ENCODE measurements around the gene ADSL. TPM values are rescaled to one million over a fixed set of nuclear protein-coding genes. Genes with fewer than 3 reads are reported as not detected.

The ADSL gene
- total and polyA plus RNA-seq, 4 donors, result 19.4 to 54.5 (median 39.8) TPM

GRCh38 chr22:40432157-40432556 lies 85.9 kb downstream of the ADSL start:
- TF ChIP-seq ZBTB33 (IDR thresholded peaks at IDR 0.05) (no peak), HNF4A (conservative IDR thresholded peaks at IDR 0.05) (peak in 1 of 2 donors; percentile 65), SP1 (IDR thresholded peaks at IDR 0.05) (peak; percentile 9)
- no peak for DNase-seq (ENCODE audit: low spot score)
- WGBS, result 89% methylated on average over 5 of the region's 5 CpGs
- Histone ChIP-seq H3K4me3 (ENCODE audit: low read depth in 1 of 3, low read length in 3 of 3) (no peak overlapping the region), H3K27ac (ENCODE audit: low read depth in 1 of 2, low read length in 2 of 2) (no peak overlapping the region), H3K4me1 (ENCODE audit: control insufficient read depth in 4 of 4, insufficient read depth in 4 of 4, low read length in 3 of 4) (peaks cover 0 to 8% (median 2%) of the 10 kb centered on the region in 4 donors), H3K9ac (ENCODE audit: low read depth in 1 of 2, low read length in 2 of 2) (no peak overlapping the region), H3K27me3 (ENCODE audit: control insufficient read depth in 4 of 4, insufficient read depth in 4 of 4, low read length in 3 of 4) (no peaks in the 10 kb centered on the region), H3K36me3 (ENCODE audit: control insufficient read depth in 4 of 4, insufficient read depth in 3 of 4, low read depth in 1 of 4, low read length in 3 of 4) (peaks cover 3 to 22% (median 16%) of the 10 kb centered on the region in 4 donors), H3K9me3 (ENCODE audit: control insufficient read depth in 4 of 4, low read length in 3 of 4) (no peaks in the 10 kb centered on the region)

GRCh38 chr22:40432625-40433024 lies 86.3 kb downstream of the ADSL start:
- WGBS, result 98% methylated on average over 2 of the region's 2 CpGs
- Histone ChIP-seq H3K4me3 (ENCODE audit: low read depth in 1 of 3, low read length in 3 of 3) (no peak overlapping the region), H3K27ac (ENCODE audit: low read depth in 1 of 2, low read length in 2 of 2) (no peak overlapping the region), H3K9me3 (ENCODE audit: control insufficient read depth in 4 of 4, low read length in 3 of 4) (no peaks in the 10 kb centered on the region), H3K36me3 (ENCODE audit: control insufficient read depth in 4 of 4, insufficient read depth in 3 of 4, low read depth in 1 of 4, low read length in 3 of 4) (peaks cover 3 to 22% (median 15%) of the 10 kb centered on the region in 4 donors), H3K4me1 (ENCODE audit: control insufficient read depth in 4 of 4, insufficient read depth in 4 of 4, low read length in 3 of 4) (peaks cover 0 to 9% (median 4%) of the 10 kb centered on the region in 4 donors), H3K27me3 (ENCODE audit: control insufficient read depth in 4 of 4, insufficient read depth in 4 of 4, low read length in 3 of 4) (no peaks in the 10 kb centered on the region), H3K9ac (ENCODE audit: low read depth in 1 of 2, low read length in 2 of 2) (no peak overlapping the region)
- no peak for DNase-seq (ENCODE audit: low spot score)
- TF ChIP-seq HNF4A (conservative IDR thresholded peaks at IDR 0.05), result no peak
- no peak for TF ChIP-seq RAD21 (IDR thresholded peaks at IDR 0.05)
- no peak for TF ChIP-seq ZBTB33 (IDR thresholded peaks at IDR 0.05)
- TF ChIP-seq TAF1 (conservative IDR thresholded peaks at IDR 0.05), result no peak
- TF ChIP-seq CTCF (IDR thresholded peaks at IDR 0.05; ENCODE audit: low read depth, low read length, missing input control), result no peak
- TF ChIP-seq MAX (IDR thresholded peaks at IDR 0.05), result no peak
- TF ChIP-seq SP1 (IDR thresholded peaks at IDR 0.05), result no peak
- TF ChIP-seq REST (IDR thresholded peaks at IDR 0.05), result no peak
- no peak for TF ChIP-seq JUND (IDR thresholded peaks at IDR 0.05)
- no peak for TF ChIP-seq YY1 (IDR thresholded peaks at IDR 0.05)
- TF ChIP-seq EGR1 (IDR thresholded peaks at IDR 0.05; ENCODE audit: low read depth in 2 of 2), result no peak
- no peak for TF ChIP-seq ATF3 (IDR thresholded peaks at IDR 0.05)
- no peak for TF ChIP-seq FOXA2 (IDR thresholded peaks at IDR 0.05)
- no peak for TF ChIP-seq HNF4G (IDR thresholded peaks at IDR 0.05)
- no peak for TF ChIP-seq GABPA (IDR thresholded peaks at IDR 0.05 in 1 of 2, conservative IDR thresholded peaks at IDR 0.05 in 1 of 2)

Measured in liver (tissue), 9 donors.